Measurements from ENCODE around the gene MLLT3.

DNA sequence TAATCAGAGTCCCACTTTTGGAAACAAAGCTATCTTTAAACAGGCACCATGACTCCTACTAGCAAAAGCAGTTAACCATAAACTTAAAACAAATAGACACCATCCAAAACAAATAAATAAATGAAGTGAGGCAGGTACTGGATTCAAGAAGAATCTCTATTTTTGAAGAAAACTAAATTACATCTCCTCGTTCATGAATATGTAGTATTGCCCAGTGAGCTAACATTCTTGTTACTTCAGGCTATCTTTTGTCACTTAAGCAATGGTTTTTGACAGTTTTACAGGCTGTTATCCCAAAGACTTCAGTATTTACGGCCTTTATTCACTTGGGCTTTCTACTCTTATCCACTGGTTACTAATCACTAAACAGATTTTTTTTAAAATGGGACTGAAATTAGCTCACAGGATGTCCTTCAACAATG, 242.5 kb downstream of the MLLT3 start:
- TF ChIP-seq EZH2phosphoT487 (IDR thresholded peaks at IDR 0.05; ENCODE audit: low read depth, severe bottlenecking, unreplicated experiment) (no peak), EZH2 (IDR thresholded peaks at IDR 0.05; ENCODE audit: borderline replicate concordance) (no peak)
